ENCODE results near the gene FAM53B. TPM values are rescaled to one million over a fixed set of nuclear protein-coding genes. Genes with fewer than 3 reads are reported as not detected.
A peak's percentile ranks its signal among the peaks of the same experiment; 100 is the strongest.

Gene FAM53B
- total RNA-seq, 1 experiment from 2014 or later, result 14.9 TPM

DNA sequence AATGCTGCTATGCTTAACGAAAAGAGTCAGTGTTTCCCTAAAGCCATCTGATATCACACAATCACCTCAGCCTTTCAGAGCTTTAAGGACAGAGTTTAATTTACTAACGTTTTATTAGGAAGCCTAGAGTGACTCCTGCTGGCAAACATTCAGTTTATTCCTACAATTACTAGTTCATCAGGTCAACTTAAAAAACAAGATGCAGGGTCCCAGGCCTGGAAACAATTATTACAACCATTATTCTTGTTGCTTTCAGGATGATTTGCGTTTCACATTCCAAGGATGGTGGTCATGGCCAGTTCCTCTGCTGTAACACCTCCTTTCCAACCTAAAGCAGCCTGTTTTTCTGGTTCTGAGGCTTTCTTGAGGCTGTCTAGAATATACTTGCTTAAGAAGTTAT lies 1.5 kb upstream of the FAM53B start:
- Mint-ChIP-seq H3K4me1 (ENCODE audit: insufficient read depth, unreplicated experiment) (peaks cover 22% of the 10 kb centered on the region), H3K4me3 (ENCODE audit: unreplicated experiment) (no peak overlapping the region), H3K36me3 (ENCODE audit: insufficient read depth, unreplicated experiment) (peaks cover 29% of the 10 kb centered on the region), H3K27me3 (ENCODE audit: insufficient read depth, unreplicated experiment) (no peaks in the 10 kb centered on the region), H3K9me3 (ENCODE audit: unreplicated experiment) (no peaks in the 10 kb centered on the region), H3K27ac (ENCODE audit: low read depth, unreplicated experiment) (peak overlapping the region; percentile 75)
- ChIA-PET POLR2A (interaction anchor here (0.6 to 3.5 kb wide), 15 partner anchors 9 to 1780 kb away, joined by 3 to 23 read pairs (median 4); partner anchors contain the start of gene EEF1AKMT2), CTCF (interaction anchor here (0.6 to 5.8 kb wide), 22 partner anchors 9 to 742 kb away, joined by 3 to 42 read pairs (median 4); no protein-coding TSS in a partner anchor)
- DNase-seq (ENCODE audit: unreplicated experiment), result peak; percentile 49
- no TSS peak for BruUV-seq (replicated peaks)
- TF ChIP-seq, protein P1, sequence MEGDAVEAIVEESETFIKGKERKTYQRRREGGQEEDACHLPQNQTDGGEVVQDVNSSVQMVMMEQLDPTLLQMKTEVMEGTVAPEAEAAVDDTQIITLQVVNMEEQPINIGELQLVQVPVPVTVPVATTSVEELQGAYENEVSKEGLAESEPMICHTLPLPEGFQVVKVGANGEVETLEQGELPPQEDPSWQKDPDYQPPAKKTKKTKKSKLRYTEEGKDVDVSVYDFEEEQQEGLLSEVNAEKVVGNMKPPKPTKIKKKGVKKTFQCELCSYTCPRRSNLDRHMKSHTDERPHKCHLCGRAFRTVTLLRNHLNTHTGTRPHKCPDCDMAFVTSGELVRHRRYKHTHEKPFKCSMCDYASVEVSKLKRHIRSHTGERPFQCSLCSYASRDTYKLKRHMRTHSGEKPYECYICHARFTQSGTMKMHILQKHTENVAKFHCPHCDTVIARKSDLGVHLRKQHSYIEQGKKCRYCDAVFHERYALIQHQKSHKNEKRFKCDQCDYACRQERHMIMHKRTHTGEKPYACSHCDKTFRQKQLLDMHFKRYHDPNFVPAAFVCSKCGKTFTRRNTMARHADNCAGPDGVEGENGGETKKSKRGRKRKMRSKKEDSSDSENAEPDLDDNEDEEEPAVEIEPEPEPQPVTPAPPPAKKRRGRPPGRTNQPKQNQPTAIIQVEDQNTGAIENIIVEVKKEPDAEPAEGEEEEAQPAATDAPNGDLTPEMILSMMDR (IDR thresholded peaks at IDR 0.05; ENCODE audit: unreplicated experiment), result peak; percentile 34
- intact Hi-C loops (cut with micrococcal nuclease), result no loop called here

DNA sequence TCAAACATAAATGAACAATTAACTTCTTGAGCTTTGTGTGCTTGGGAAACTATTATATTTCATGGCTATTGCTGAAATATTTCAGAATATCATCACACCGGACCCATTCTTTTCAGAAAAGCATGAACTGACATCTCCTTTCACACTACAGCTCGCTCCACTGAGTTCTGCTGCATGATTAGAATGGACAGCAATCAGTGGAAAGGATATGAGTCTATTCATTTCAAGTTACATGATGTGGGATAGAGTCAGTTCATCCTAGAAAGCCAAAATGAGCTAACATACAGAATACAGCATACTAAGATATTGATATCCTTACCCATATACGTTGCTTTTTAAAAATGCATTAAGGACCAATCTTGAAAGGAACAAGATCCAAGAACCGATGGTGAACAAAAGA lies 1.1 kb upstream of the FAM53B start:
- no peaks in the 10 kb centered on the region for H3K9me3 Mint-ChIP-seq (ENCODE audit: unreplicated experiment)
- BruUV-seq (replicated peaks), result no TSS peak
- TF ChIP-seq, protein P1 (IDR thresholded peaks at IDR 0.05; ENCODE audit: unreplicated experiment), result no peak
- intact Hi-C loops (cut with micrococcal nuclease), result no loop called here
- peaks cover 24% of the 10 kb centered on the region for H3K36me3 Mint-ChIP-seq (ENCODE audit: insufficient read depth, unreplicated experiment)
- no peaks in the 10 kb centered on the region for H3K27me3 Mint-ChIP-seq (ENCODE audit: insufficient read depth, unreplicated experiment)
- ChIA-PET CTCF (interaction anchor here (0.6 to 5.8 kb wide), 22 partner anchors 8 to 741 kb away, joined by 3 to 42 read pairs (median 3); no protein-coding TSS in a partner anchor), POLR2A (interaction anchor here (0.6 to 3.5 kb wide), 12 partner anchors 9 to 1738 kb away, joined by 3 to 23 read pairs (median 4); partner anchors contain the start of gene EEF1AKMT2)
- peaks cover 26% of the 10 kb centered on the region for H3K4me1 Mint-ChIP-seq (ENCODE audit: insufficient read depth, unreplicated experiment)
- H3K27ac Mint-ChIP-seq (ENCODE audit: low read depth, unreplicated experiment), result peak overlapping the region; percentile 75
- DNase-seq (ENCODE audit: unreplicated experiment), result no peak
- no peak overlapping the region for H3K4me3 Mint-ChIP-seq (ENCODE audit: unreplicated experiment)

DNA sequence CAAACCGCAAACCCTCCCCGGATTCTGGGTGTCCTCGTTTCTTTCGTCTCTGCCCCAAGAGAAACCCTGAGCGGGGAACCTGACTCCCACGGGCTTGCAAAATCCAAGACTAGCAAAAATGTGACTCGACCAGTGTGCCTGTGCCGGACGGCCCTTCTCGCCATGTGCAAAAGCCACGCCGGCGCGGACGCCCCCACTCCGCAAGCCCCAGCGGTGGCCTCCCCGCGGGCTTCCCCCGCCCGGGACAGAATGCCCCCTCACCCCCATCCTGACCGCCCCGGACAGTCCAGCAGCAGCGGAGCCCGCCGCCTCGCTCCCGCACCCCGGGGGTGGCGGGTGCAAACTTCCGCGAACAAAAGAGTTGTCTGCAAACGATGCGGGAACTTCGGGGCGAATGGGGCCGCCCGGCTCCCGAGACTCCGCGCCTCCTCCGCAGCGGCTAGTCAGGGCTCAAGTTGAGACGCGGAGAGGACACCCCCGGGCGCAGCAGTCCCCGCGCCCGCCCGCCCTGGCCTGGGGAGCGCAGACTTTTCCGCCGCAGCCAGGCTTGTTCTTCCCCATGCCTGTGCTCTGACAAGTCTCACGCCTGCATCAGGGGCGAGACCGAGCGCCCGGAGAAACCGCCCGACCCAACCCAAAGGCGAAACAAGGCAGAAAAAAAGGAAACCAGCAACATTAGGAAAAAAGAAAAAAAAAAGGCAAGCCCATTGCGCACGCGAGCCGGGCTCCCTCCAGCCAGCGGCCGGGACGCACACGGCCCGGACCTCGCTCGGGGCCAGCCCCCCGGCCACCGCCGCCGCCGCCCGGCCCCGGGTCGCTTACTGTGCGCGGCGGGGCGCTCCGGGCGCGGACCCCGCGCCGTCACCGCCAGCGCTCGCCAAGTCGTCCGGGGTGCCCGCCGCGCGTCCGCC lies 732 bp downstream of the FAM53B start:
- peak; percentile 44 for DNase-seq (ENCODE audit: unreplicated experiment)
- no TSS peak for BruUV-seq (replicated peaks)
- H3K36me3 Mint-ChIP-seq (ENCODE audit: insufficient read depth, unreplicated experiment), result peaks cover 17% of the 10 kb centered on the region

More for the DNA sequence above, 732 bp downstream of the FAM53B start:
- Mint-ChIP-seq H3K27me3 (ENCODE audit: insufficient read depth, unreplicated experiment) (no peaks in the 10 kb centered on the region), H3K9me3 (ENCODE audit: unreplicated experiment) (no peaks in the 10 kb centered on the region), H3K4me1 (ENCODE audit: insufficient read depth, unreplicated experiment) (peaks cover 39% of the 10 kb centered on the region), H3K4me3 (ENCODE audit: unreplicated experiment) (peak overlapping the region; percentile 85), H3K27ac (ENCODE audit: low read depth, unreplicated experiment) (peak overlapping the region; percentile 61)
- ChIA-PET CTCF (interaction anchor here (0.6 to 4.1 kb wide), 11 partner anchors 10 to 1149 kb away, joined by 3 to 45 read pairs (median 4); no protein-coding TSS in a partner anchor), POLR2A (interaction anchor here (0.6 to 3.9 kb wide), 6 partner anchors 24 to 324 kb away, joined by 3 to 30 read pairs (median 6); partner anchors contain the start of genes EEF1AKMT2 and OAT)
- intact Hi-C loops (cut with micrococcal nuclease), result loop anchor here (5.0 kb wide), 2 partner anchors 36 to 96 kb away; no protein-coding TSS in a partner anchor
- TF ChIP-seq, protein P1 (IDR thresholded peaks at IDR 0.05; ENCODE audit: unreplicated experiment), result no peak

All from MCF 10A (cell line).